Measurements from ENCODE around the gene SCIN. TPM values are rescaled to one million over a fixed set of nuclear protein-coding genes. Genes with fewer than 3 reads are reported as not detected.

Gene SCIN
- total RNA-seq, 1 donor from 2014 or later = 0.26 TPM

DNA sequence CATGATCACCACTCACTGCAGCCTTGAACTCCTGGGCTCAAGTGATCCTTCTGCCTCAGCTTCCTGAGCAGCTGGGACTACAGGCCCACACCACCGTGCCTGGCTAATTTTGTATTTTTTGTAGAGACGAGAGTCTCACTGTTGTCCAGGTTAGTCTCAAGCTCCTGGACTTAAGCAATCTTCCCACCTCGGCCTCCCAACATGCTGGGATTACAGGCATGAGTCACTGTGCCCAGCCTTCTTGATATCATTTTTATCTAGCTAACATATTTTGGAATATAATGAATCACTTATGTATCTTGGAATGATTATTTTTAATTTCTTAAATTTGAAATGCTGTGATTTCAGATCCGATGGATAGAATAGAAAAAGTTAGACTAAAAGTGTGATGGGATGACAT lies 135.4 kb downstream of the SCIN start:
- Histone ChIP-seq H3K36me3 (ENCODE audit: control insufficient read depth, insufficient read depth, low read length) (no peaks in the 10 kb centered on the region), H3K4me3 (ENCODE audit: low read depth, low read length) (no peak overlapping the region), H3K27me3 (ENCODE audit: control insufficient read depth, insufficient read depth, low read length) (no peaks in the 10 kb centered on the region)
- no peak for FAIRE-seq
- TF ChIP-seq, protein P1, sequence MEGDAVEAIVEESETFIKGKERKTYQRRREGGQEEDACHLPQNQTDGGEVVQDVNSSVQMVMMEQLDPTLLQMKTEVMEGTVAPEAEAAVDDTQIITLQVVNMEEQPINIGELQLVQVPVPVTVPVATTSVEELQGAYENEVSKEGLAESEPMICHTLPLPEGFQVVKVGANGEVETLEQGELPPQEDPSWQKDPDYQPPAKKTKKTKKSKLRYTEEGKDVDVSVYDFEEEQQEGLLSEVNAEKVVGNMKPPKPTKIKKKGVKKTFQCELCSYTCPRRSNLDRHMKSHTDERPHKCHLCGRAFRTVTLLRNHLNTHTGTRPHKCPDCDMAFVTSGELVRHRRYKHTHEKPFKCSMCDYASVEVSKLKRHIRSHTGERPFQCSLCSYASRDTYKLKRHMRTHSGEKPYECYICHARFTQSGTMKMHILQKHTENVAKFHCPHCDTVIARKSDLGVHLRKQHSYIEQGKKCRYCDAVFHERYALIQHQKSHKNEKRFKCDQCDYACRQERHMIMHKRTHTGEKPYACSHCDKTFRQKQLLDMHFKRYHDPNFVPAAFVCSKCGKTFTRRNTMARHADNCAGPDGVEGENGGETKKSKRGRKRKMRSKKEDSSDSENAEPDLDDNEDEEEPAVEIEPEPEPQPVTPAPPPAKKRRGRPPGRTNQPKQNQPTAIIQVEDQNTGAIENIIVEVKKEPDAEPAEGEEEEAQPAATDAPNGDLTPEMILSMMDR (IDR thresholded peaks at IDR 0.05; ENCODE audit: insufficient read depth, low read length, severe bottlenecking) = no peak
- peak; percentile 70 for DNase-seq (ENCODE audit: low read depth)

DNA sequence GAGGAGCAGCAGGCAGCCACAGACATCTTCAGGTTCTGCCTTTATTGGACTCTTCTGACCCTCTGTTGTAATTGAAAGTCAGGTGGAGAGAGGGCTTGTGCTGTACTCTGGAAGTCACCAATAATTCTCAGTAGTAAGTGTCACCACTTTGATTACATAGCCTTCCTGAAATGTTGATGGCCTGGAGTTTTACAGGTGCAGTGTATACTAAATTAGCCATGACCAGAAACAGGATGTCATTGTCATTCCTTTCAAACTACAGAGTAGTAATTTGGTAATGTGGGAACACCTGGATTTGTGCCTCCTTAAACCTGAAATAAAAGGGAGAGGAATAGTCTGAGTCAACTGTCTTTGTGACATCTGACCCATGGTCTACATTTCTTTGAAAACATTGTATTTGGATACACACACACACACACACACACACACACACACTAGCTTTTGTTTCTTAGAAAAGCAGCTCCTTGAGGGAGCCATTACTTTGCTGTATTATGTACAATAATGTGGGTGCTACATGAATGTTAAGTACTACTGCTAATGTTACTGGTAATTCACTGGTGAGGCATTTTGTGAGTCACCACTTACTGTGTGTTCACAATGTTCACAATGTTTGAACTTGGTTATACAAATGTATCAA lies 136.5 kb downstream of the SCIN start:
- H3K36me3 ChIP-seq (ENCODE audit: control insufficient read depth, insufficient read depth, low read length) = no peaks in the 10 kb centered on the region
- peak; percentile 92 for DNase-seq (ENCODE audit: low read depth)
- FAIRE-seq = no peak

DNA sequence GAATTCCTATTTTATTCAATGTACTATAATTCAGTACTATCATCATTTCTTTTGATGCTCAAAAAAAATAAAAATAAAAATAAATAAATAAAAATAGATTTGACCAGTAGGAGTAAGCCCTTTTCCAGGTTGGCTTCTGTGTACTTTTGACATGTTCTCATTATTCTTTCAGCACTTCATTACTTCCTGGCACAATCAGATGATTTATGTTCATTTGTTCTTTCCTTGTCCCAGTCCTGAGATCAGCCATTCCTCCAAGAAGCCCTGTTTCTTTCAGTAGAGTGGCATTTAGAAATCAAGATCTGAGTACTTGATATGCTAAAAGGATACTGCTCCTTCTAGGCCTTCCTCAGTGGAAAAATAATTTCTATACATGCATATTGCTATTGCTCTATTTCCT lies 137.8 kb downstream of the SCIN start:
- DNase-seq (ENCODE audit: low read depth) (no peak), FAIRE-seq (no peak)
- TF ChIP-seq, protein P1 (IDR thresholded peaks at IDR 0.05; ENCODE audit: insufficient read depth, low read length, severe bottlenecking) = no peak
- no peaks in the 10 kb centered on the region for H3K27me3 ChIP-seq (ENCODE audit: control insufficient read depth, insufficient read depth, low read length)
- H3K4me3 ChIP-seq (ENCODE audit: low read depth, low read length) = no peak overlapping the region
- no peaks in the 10 kb centered on the region for H3K36me3 ChIP-seq (ENCODE audit: control insufficient read depth, insufficient read depth, low read length)

More for the DNA sequence above, 136.5 kb downstream of the SCIN start:
- TF ChIP-seq, protein P1 (IDR thresholded peaks at IDR 0.05; ENCODE audit: insufficient read depth, low read length, severe bottlenecking) = no peak
- Histone ChIP-seq H3K4me3 (ENCODE audit: low read depth, low read length) (no peak overlapping the region), H3K27me3 (ENCODE audit: control insufficient read depth, insufficient read depth, low read length) (no peaks in the 10 kb centered on the region)

Other genes with a start within 250 kb of the SCIN start
- 1.1 and 3.6 TPM in 2 replicates for gene VWDE, start 166.9 kb upstream of the SCIN start, total RNA-seq
- gene ARL4A, start 116.9 kb downstream of the SCIN start, total RNA-seq = 54.8 and 58.0 TPM in 2 replicates